ENCODE measurements around the gene PTDSS2. TPM values are rescaled to one million over a fixed set of nuclear protein-coding genes. Genes with fewer than 3 reads are reported as not detected.
"Not testable (repeated sequence)": the region's sequence is repeated elsewhere in the genome, so short reads cannot be mapped to it uniquely, and the experiment has no call there.

Gene PTDSS2
- polyA plus RNA-seq, 12 donors = 22.7 to 52.4 (median 26.0) TPM; not detected in 1

- DNase-seq = no peak
These were observed 54.9 kb downstream of the PTDSS2 start for GRCh38 chr11:504994-505344.

DNA sequence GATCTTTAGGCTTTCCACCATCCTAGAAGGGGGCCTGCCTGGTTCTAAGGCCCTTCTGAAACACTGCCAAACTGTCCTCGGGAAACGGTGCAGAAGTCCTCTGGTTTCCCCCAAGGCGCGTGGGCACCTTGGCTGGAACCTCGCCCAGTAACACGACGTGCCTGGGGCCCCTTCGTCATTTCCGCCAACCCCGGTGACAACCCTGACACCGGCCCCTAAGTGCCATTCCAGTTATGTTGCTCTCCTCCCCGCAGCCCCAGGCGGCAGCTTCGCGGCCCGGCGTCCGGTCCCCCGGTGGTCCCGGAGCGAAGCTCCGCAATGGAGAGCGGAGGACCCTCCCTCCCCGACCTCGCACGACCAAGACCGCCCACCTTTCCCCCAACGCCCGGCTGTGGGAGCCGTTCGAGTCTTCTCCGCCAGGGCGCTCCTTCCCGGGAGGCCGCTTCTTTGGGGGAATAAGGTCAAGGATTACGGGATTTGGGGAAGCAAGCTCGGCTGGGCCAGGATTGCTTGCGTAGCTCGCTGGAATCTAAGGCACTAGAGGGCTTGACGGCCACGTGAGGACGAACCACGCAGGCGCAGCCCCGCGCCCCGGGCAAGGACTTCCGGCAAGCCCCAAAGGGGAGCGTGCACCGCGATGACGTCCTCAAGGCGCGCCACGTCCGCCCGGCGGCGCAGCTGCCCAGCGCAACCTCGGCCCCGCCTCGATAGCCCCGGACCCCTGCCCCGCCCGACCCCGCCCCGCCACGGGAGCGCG, 56.3 kb downstream of the PTDSS2 start:
- DNase-seq = peak; percentile 99

DNA sequence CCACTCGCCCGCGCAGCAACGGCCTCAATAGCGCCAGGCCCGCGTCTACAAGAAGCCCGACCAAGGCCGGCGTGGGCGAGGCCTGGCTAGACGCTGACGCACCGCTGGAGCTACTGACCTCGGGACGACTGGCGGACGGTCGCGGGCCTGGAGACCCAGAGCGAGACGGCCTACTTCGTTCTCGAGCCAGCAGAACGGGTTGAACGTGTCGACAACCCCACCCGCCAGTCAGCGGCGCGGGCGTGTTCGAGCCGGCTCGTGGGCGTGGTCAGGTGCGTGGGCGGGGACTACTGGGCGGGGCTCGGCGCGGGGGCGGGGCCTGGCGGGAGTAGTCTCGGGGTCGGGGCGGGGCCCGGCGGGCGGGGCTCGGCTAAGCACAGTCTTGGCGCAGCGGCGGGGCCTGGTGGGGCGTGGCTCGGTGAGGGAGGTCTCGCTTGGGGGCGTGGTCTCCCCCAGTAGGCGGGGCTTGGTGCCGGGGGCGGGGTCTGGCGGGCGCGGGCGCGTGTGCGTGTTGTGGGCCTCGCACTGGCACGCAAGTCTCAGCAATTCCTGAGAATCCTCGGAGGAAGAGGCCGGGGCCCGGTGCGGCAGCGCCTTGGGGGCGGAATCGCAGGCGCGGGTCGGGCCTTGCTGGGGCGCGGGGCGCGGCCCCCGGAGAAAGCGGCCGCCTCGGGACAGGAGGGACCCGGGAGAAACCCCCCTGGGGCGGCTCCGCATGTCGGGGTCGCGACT, 57.1 kb downstream of the PTDSS2 start, which contains the start of gene RNH1:
Gene RNH1, minus strand, starts transcription at position 248 of the 732 bp plus-strand sequence. CDS start 5,080 bp downstream, outside the sequence.
- DNase-seq = peak; percentile 92

- DNase-seq = no peak
These were observed 57.8 kb downstream of the PTDSS2 start for GRCh38 chr11:507727-508515.

DNA sequence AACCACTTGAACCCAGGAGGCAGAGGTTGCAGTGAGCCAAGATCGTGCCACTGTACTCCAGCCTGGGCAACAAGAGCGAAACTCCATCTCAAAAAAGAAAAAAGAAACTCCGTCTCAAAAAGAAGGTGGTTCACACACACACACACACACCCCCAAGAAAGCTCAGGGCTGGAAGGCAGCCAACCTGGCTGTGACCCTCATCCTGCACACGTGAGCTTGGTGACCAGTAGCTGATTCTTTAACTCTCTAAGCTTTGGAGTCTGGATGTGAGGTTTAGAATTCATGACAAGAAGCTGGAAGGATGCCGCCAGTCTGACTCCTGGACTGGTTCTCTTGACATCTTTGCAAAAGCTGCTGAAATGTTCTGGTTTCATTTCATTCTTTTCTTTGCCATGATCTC, 58.9 kb downstream of the PTDSS2 start:
- no peak for DNase-seq

- no peak for DNase-seq
These were observed 62.9 kb downstream of the PTDSS2 start for GRCh38 chr11:512761-513595.

GRCh38 chr11:514606-515005, 64.5 kb downstream of the PTDSS2 start:
- no peak for DNase-seq

GRCh38 chr11:515131-515530, 65.1 kb downstream of the PTDSS2 start:
- DNase-seq = no peak

- no peak for DNase-seq
These were observed 66.3 kb downstream of the PTDSS2 start for GRCh38 chr11:516400-516799.

GRCh38 chr11:516918-517685, 67.0 kb downstream of the PTDSS2 start:
- not testable (repeated sequence) for DNase-seq

GRCh38 chr11:518463-519202, 68.6 kb downstream of the PTDSS2 start:
- peak; percentile 87 for DNase-seq

DNA sequence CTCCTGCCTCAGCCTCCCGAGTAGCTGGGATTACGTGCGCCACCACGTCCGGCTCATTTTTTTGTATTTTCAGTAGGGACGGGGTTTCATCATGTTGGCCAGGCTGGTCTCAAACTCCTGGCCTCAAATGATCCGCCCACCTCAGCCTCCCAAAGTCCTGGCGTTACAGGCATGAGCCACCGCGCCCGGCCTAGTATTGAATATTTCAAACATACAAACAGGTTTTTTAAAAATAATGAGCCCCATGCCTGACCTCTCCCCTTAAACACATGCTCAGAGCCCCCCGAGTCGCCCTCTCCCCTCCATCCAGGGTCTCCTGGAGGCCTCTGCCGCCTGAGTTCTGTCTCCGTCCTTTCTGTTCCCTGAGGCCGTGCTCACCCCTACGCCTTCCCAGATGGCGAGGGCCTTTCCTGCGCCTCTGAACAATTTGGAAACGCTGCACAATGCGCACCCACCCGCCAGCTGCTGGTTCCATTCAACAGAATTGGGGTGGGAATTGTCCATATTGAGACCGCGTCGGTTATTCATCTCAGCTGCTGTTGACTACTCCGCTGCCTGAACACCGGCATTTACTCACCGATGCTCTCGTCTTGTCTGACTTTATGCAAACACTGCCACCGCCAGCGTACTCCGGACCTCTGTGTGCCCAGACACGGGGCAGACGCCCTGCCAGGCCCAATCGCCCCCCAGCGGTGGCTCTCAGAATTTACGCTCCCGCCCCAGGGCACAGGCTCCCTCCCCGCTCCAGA, 70.5 kb downstream of the PTDSS2 start:
- DNase-seq = no peak

- DNase-seq = no peak
These were observed 71.2 kb downstream of the PTDSS2 start for GRCh38 chr11:521177-521688.

DNA sequence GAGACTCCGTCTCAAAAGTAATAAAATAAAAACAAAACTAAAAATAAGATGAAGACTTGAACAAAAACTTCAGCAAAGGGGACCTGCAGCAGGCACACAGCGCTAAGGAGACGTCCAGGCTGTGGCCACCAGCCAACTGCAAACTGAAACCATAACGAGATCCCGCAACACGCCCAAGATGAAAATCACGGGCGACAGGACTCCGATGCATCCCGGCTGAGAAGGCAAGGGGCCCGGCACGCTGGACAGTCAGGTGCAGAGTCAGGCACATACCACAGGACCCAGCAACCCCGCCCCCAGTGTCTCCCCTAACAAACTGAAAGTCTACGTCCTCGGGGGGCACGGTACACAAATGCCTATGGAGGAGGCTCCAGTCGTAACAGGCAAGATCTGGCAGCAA, 76.1 kb downstream of the PTDSS2 start:
- DNase-seq = no peak

- no peak for DNase-seq
These were observed 78.2 kb downstream of the PTDSS2 start for GRCh38 chr11:528166-528814.

DNA sequence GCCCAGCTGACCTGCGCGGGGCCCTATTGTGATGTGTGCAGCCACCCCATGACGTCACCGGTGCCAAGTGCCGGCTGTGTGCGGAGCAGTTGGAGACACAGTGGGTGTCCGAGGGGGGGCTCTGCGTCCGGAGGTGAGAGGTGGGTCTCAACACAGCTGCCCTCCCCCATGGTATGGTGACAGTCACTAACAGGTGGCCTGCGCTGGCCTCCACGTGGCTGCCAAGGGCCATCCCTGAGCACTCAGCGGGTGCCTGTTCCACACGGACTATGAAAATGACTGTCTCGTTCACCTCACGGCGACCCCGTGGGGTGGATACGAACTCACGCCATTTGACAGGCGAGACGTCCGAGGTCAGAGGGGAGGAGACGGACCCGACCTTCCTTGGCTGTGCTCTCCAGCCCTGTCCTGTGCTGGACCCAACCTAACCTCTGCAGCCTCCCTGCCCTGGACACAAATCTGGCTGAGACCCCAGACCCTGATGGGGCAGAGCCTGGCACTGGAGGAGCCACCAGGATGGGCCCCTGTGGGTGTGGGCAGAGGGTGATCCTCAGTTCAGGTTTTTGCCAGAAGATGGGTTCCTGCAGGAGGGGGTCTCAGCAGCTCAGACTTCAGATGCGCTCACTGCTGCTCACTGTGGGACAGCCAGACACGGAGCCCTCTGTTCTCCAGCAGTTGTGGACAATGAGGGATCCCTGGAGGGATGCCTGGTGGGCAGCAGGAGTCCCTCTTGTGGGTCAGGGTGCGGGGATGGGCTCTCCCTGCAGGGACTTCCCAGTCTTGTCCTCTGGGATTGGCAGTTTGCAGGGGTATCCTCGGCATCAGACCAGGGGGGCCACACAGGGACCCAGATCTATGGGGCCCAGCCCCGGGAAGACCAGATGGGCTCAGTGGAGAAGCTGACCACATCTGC, 79.0 kb downstream of the PTDSS2 start:
- DNase-seq = no peak

GRCh38 chr11:529728-530411, 79.8 kb downstream of the PTDSS2 start:
- no peak for DNase-seq

Data from muscle of arm (tissue), 12 donors.